ENCODE measurements around the gene ELOVL5.
"Not testable (repeated sequence)": the region's sequence is repeated elsewhere in the genome, so short reads cannot be mapped to it uniquely, and the experiment has no call there.

Gene ELOVL5

GRCh38 chr6:53348371-53349208 lies at the start of gene ELOVL5:
Gene ELOVL5 (minus strand): TSS chr6:53348950. CDS start chr6:53295699, 53,251 bp downstream.
- peak; percentile 89 for DNase-seq

- no peak for DNase-seq
These were observed 48.5 kb upstream of the ELOVL5 start for GRCh38 chr6:53397283-53397682.

- no peak for DNase-seq
These were observed 47.2 kb upstream of the ELOVL5 start for GRCh38 chr6:53395986-53396385.

GRCh38 chr6:53394704-53395103 lies 46.0 kb upstream of the ELOVL5 start:
- DNase-seq, result no peak

- DNase-seq, result no peak
These were observed 42.4 kb upstream of the ELOVL5 start for GRCh38 chr6:53391170-53391569.

GRCh38 chr6:53390010-53390409 lies 41.3 kb upstream of the ELOVL5 start:
- DNase-seq, result no peak

GRCh38 chr6:53388615-53389014 lies 39.9 kb upstream of the ELOVL5 start:
- DNase-seq, result not testable (repeated sequence)

GRCh38 chr6:53382421-53382820 lies 33.7 kb upstream of the ELOVL5 start:
- DNase-seq, result no peak

- DNase-seq, result no peak
These were observed 29.5 kb upstream of the ELOVL5 start for GRCh38 chr6:53378208-53378607.

- DNase-seq, result no peak
These were observed 29.0 kb upstream of the ELOVL5 start for GRCh38 chr6:53377793-53378192.

- DNase-seq, result no peak
These were observed 28.5 kb upstream of the ELOVL5 start for GRCh38 chr6:53377289-53377688.

- no peak for DNase-seq
These were observed 28.0 kb upstream of the ELOVL5 start for GRCh38 chr6:53376661-53377226.

GRCh38 chr6:53375847-53376246 lies 27.1 kb upstream of the ELOVL5 start:
- no peak for DNase-seq

GRCh38 chr6:53373638-53374037 lies 24.9 kb upstream of the ELOVL5 start:
- DNase-seq, result no peak

- DNase-seq, result no peak
These were observed 21.2 kb upstream of the ELOVL5 start for GRCh38 chr6:53369876-53370515.

- no peak for DNase-seq
These were observed 20.3 kb upstream of the ELOVL5 start for GRCh38 chr6:53369051-53369450.

- DNase-seq, result no peak
These were observed 17.4 kb upstream of the ELOVL5 start for GRCh38 chr6:53366128-53366641.

- DNase-seq, result no peak
These were observed 14.8 kb upstream of the ELOVL5 start for GRCh38 chr6:53363341-53364079.

GRCh38 chr6:53361549-53362031 lies 12.8 kb upstream of the ELOVL5 start:
- DNase-seq, result peak; percentile 93

- DNase-seq, result peak; percentile 21
These were observed 11.6 kb upstream of the ELOVL5 start for GRCh38 chr6:53360093-53360912.

GRCh38 chr6:53359843-53360092 lies 11.0 kb upstream of the ELOVL5 start:
- DNase-seq, result no peak

Measured in DMS79 (cell line).